ENCODE measurements around the gene PVALB.

PVALB gene

GRCh38 chr22:36816339-36816635 is 548 bp downstream of the PVALB start:
- Histone ChIP-seq H3K9ac (ENCODE audit: low read length in 5 of 5) (no peak overlapping the region), H3K27me3 (ENCODE audit: control insufficient read depth in 5 of 5, insufficient read depth in 4 of 5, low read length in 5 of 5) (peaks cover 50 to 73% (median 67%) of the 10 kb centered on the region in 5 donors), H3K9me3 (ENCODE audit: control insufficient read depth in 5 of 5, low read length in 5 of 5) (no peaks in the 10 kb centered on the region), H3K36me3 (ENCODE audit: control insufficient read depth in 5 of 5, insufficient read depth in 5 of 5, low read length in 5 of 5) (no peaks in the 10 kb centered on the region), H3K4me1 (ENCODE audit: control insufficient read depth in 5 of 5, insufficient read depth in 5 of 5, low read length in 5 of 5) (peaks cover 0 to 16% (median 12%) of the 10 kb centered on the region in 5 donors), H3K4me3 (ENCODE audit: low read depth in 1 of 5, low read length in 5 of 5) (no peak overlapping the region), H3K27ac (ENCODE audit: low read depth, low read length) (no peak overlapping the region)

- Histone ChIP-seq H3K9me3 (ENCODE audit: control insufficient read depth in 5 of 5, low read length in 5 of 5) (no peaks in the 10 kb centered on the region), H3K36me3 (ENCODE audit: control insufficient read depth in 5 of 5, insufficient read depth in 5 of 5, low read length in 5 of 5) (no peaks in the 10 kb centered on the region), H3K27me3 (ENCODE audit: control insufficient read depth in 5 of 5, insufficient read depth in 4 of 5, low read length in 5 of 5) (peaks cover 47 to 72% (median 65%) of the 10 kb centered on the region in 5 donors), H3K9ac (ENCODE audit: low read length in 5 of 5) (no peak overlapping the region), H3K4me1 (ENCODE audit: control insufficient read depth in 5 of 5, insufficient read depth in 5 of 5, low read length in 5 of 5) (peaks cover 0 to 16% (median 12%) of the 10 kb centered on the region in 5 donors), H3K27ac (ENCODE audit: low read depth, low read length) (no peak overlapping the region), H3K4me3 (ENCODE audit: low read depth in 1 of 5, low read length in 5 of 5) (no peak overlapping the region)
Observed at GRCh38 chr22:36815558-36816338, 1.1 kb downstream of the PVALB start.

- Histone ChIP-seq H3K4me3 (ENCODE audit: low read depth in 1 of 5, low read length in 5 of 5) (no peak overlapping the region), H3K9ac (ENCODE audit: low read length in 5 of 5) (no peak overlapping the region), H3K27me3 (ENCODE audit: control insufficient read depth in 5 of 5, insufficient read depth in 4 of 5, low read length in 5 of 5) (peaks cover 43 to 66% (median 62%) of the 10 kb centered on the region in 5 donors), H3K27ac (ENCODE audit: low read depth, low read length) (no peak overlapping the region), H3K36me3 (ENCODE audit: control insufficient read depth in 5 of 5, insufficient read depth in 5 of 5, low read length in 5 of 5) (no peaks in the 10 kb centered on the region), H3K4me1 (ENCODE audit: control insufficient read depth in 5 of 5, insufficient read depth in 5 of 5, low read length in 5 of 5) (peaks cover 0 to 16% (median 12%) of the 10 kb centered on the region in 5 donors), H3K9me3 (ENCODE audit: control insufficient read depth in 5 of 5, low read length in 5 of 5) (no peaks in the 10 kb centered on the region)
Observed at GRCh38 chr22:36814801-36815200, 2.0 kb downstream of the PVALB start.

GRCh38 chr22:36811094-36811800 is 5.6 kb downstream of the PVALB start:
- H3K36me3 ChIP-seq (ENCODE audit: control insufficient read depth in 5 of 5, insufficient read depth in 5 of 5, low read length in 5 of 5), result no peaks in the 10 kb centered on the region
- H3K4me1 ChIP-seq (ENCODE audit: control insufficient read depth in 5 of 5, insufficient read depth in 5 of 5, low read length in 5 of 5), result peaks cover 0 to 4% (median under 1%) of the 10 kb centered on the region in 5 donors
- H3K9ac ChIP-seq (ENCODE audit: low read length in 5 of 5), result no peak overlapping the region
- H3K27me3 ChIP-seq (ENCODE audit: control insufficient read depth in 5 of 5, insufficient read depth in 4 of 5, low read length in 5 of 5), result peaks cover 22 to 38% (median 35%) of the 10 kb centered on the region in 5 donors
- no peaks in the 10 kb centered on the region for H3K9me3 ChIP-seq (ENCODE audit: control insufficient read depth in 5 of 5, low read length in 5 of 5)
- H3K4me3 ChIP-seq (ENCODE audit: low read depth in 1 of 5, low read length in 5 of 5), result no peak overlapping the region
- H3K27ac ChIP-seq (ENCODE audit: low read depth, low read length), result no peak overlapping the region

GRCh38 chr22:36809351-36809750 is 7.5 kb downstream of the PVALB start:
- Histone ChIP-seq H3K9ac (ENCODE audit: low read length in 5 of 5) (no peak overlapping the region), H3K4me1 (ENCODE audit: control insufficient read depth in 5 of 5, insufficient read depth in 5 of 5, low read length in 5 of 5) (no peaks in the 10 kb centered on the region), H3K27me3 (ENCODE audit: control insufficient read depth in 5 of 5, insufficient read depth in 4 of 5, low read length in 5 of 5) (peaks cover 15 to 37% (median 29%) of the 10 kb centered on the region in 5 donors), H3K36me3 (ENCODE audit: control insufficient read depth in 5 of 5, insufficient read depth in 5 of 5, low read length in 5 of 5) (no peaks in the 10 kb centered on the region), H3K4me3 (ENCODE audit: low read depth in 1 of 5, low read length in 5 of 5) (no peak overlapping the region), H3K9me3 (ENCODE audit: control insufficient read depth in 5 of 5, low read length in 5 of 5) (no peaks in the 10 kb centered on the region), H3K27ac (ENCODE audit: low read depth, low read length) (no peak overlapping the region)

GRCh38 chr22:36808721-36809344 is 8.0 kb downstream of the PVALB start:
- H3K4me3 ChIP-seq (ENCODE audit: low read depth in 1 of 5, low read length in 5 of 5), result no peak overlapping the region
- H3K9ac ChIP-seq (ENCODE audit: low read length in 5 of 5), result no peak overlapping the region
- H3K27ac ChIP-seq (ENCODE audit: low read depth, low read length), result no peak overlapping the region
- no peaks in the 10 kb centered on the region for H3K4me1 ChIP-seq (ENCODE audit: control insufficient read depth in 5 of 5, insufficient read depth in 5 of 5, low read length in 5 of 5)
- H3K27me3 ChIP-seq (ENCODE audit: control insufficient read depth in 5 of 5, insufficient read depth in 4 of 5, low read length in 5 of 5), result peaks cover 14 to 35% (median 24%) of the 10 kb centered on the region in 5 donors
- no peaks in the 10 kb centered on the region for H3K36me3 ChIP-seq (ENCODE audit: control insufficient read depth in 5 of 5, insufficient read depth in 5 of 5, low read length in 5 of 5)
- H3K9me3 ChIP-seq (ENCODE audit: control insufficient read depth in 5 of 5, low read length in 5 of 5), result no peaks in the 10 kb centered on the region

GRCh38 chr22:36807627-36808026 is 9.2 kb downstream of the PVALB start:
- H3K4me1 ChIP-seq (ENCODE audit: control insufficient read depth in 5 of 5, insufficient read depth in 5 of 5, low read length in 5 of 5), result no peaks in the 10 kb centered on the region
- peaks cover 9 to 30% (median 28%) of the 10 kb centered on the region in 5 donors for H3K27me3 ChIP-seq (ENCODE audit: control insufficient read depth in 5 of 5, insufficient read depth in 4 of 5, low read length in 5 of 5)
- H3K27ac ChIP-seq (ENCODE audit: low read depth, low read length), result no peak overlapping the region
- H3K4me3 ChIP-seq (ENCODE audit: low read depth in 1 of 5, low read length in 5 of 5), result no peak overlapping the region
- no peak overlapping the region for H3K9ac ChIP-seq (ENCODE audit: low read length in 5 of 5)
- H3K9me3 ChIP-seq (ENCODE audit: control insufficient read depth in 5 of 5, low read length in 5 of 5), result no peaks in the 10 kb centered on the region
- H3K36me3 ChIP-seq (ENCODE audit: control insufficient read depth in 5 of 5, insufficient read depth in 5 of 5, low read length in 5 of 5), result no peaks in the 10 kb centered on the region

- no peak overlapping the region for H3K27ac ChIP-seq (ENCODE audit: low read depth, low read length)
- H3K4me3 ChIP-seq (ENCODE audit: low read depth in 1 of 5, low read length in 5 of 5), result no peak overlapping the region
- no peaks in the 10 kb centered on the region for H3K4me1 ChIP-seq (ENCODE audit: control insufficient read depth in 5 of 5, insufficient read depth in 5 of 5, low read length in 5 of 5)
- no peaks in the 10 kb centered on the region for H3K9me3 ChIP-seq (ENCODE audit: control insufficient read depth in 5 of 5, low read length in 5 of 5)
- H3K9ac ChIP-seq (ENCODE audit: low read length in 5 of 5), result no peak overlapping the region
- peaks cover 9 to 28% (median 25%) of the 10 kb centered on the region in 5 donors for H3K27me3 ChIP-seq (ENCODE audit: control insufficient read depth in 5 of 5, insufficient read depth in 4 of 5, low read length in 5 of 5)
- H3K36me3 ChIP-seq (ENCODE audit: control insufficient read depth in 5 of 5, insufficient read depth in 5 of 5, low read length in 5 of 5), result no peaks in the 10 kb centered on the region
Observed at GRCh38 chr22:36806835-36807234, 10.0 kb downstream of the PVALB start.

GRCh38 chr22:36803358-36803757 is 13.5 kb downstream of the PVALB start:
- Histone ChIP-seq H3K9ac (ENCODE audit: low read length in 5 of 5) (no peak overlapping the region), H3K4me3 (ENCODE audit: low read depth in 1 of 5, low read length in 5 of 5) (no peak overlapping the region), H3K27me3 (ENCODE audit: control insufficient read depth in 5 of 5, insufficient read depth in 4 of 5, low read length in 5 of 5) (peaks cover 9 to 29% (median 26%) of the 10 kb centered on the region in 5 donors)

GRCh38 chr22:36798674-36799066 is 18.2 kb downstream of the PVALB start:
- no peak overlapping the region for H3K9ac ChIP-seq (ENCODE audit: low read length in 5 of 5)
- H3K36me3 ChIP-seq (ENCODE audit: control insufficient read depth in 5 of 5, insufficient read depth in 5 of 5, low read length in 5 of 5), result no peaks in the 10 kb centered on the region
- no peak overlapping the region for H3K4me3 ChIP-seq (ENCODE audit: low read depth in 1 of 5, low read length in 5 of 5)
- H3K27me3 ChIP-seq (ENCODE audit: control insufficient read depth in 5 of 5, insufficient read depth in 4 of 5, low read length in 5 of 5), result peaks cover 7 to 19% (median 11%) of the 10 kb centered on the region in 5 donors
- H3K27ac ChIP-seq (ENCODE audit: low read depth, low read length), result no peak overlapping the region
- H3K9me3 ChIP-seq (ENCODE audit: control insufficient read depth in 5 of 5, low read length in 5 of 5), result no peaks in the 10 kb centered on the region
- H3K4me1 ChIP-seq (ENCODE audit: control insufficient read depth in 5 of 5, insufficient read depth in 5 of 5, low read length in 5 of 5), result no peaks in the 10 kb centered on the region

More at GRCh38 chr22:36803358-36803757, 13.5 kb downstream of the PVALB start:
- Histone ChIP-seq H3K27ac (ENCODE audit: low read depth, low read length) (no peak overlapping the region), H3K36me3 (ENCODE audit: control insufficient read depth in 5 of 5, insufficient read depth in 5 of 5, low read length in 5 of 5) (no peaks in the 10 kb centered on the region), H3K4me1 (ENCODE audit: control insufficient read depth in 5 of 5, insufficient read depth in 5 of 5, low read length in 5 of 5) (no peaks in the 10 kb centered on the region), H3K9me3 (ENCODE audit: control insufficient read depth in 5 of 5, low read length in 5 of 5) (no peaks in the 10 kb centered on the region)

Measured in subcutaneous abdominal adipose tissue (tissue), 5 donors.